CD14-positive monocyte (primary cell): ENCODE data around the gene HK2. TPM values are rescaled to one million over a fixed set of nuclear protein-coding genes. Genes with fewer than 3 reads are reported as not detected.

Source experiments
- DNase-seq, 3 donors: peaks; one replicate each; pipeline ENCODE4 v3.0.0-alpha.2; 2011 to 2022
- H2AFZ ChIP-seq: 2 replicates; pipeline ENCODE4 v1.6.0; 2012; ENCODE audit warnings: mild to moderate bottlenecking, low read depth, low read length, inconsistent platforms; ENCODE audit not compliant: insufficient read depth, poor library complexity, severe bottlenecking
- H3K27ac ChIP-seq, 2 donors: 1 replicate in 1 of 2; 2 replicates in 1 of 2; pipeline ENCODE4 v1.5.1; 2012 to 2013; ENCODE audit warnings: low read length in 2 of 2, control low read depth in 1 of 2, inconsistent platforms in 1 of 2, low read depth in 1 of 2, mild to moderate bottlenecking in 1 of 2
- H3K27me3 ChIP-seq, 2 donors: one replicate each; pipeline versions ENCODE4 v1.6.0 to v1.6.1; 2011 to 2013; ENCODE audit warnings: low read length in 2 of 2; ENCODE audit not compliant: control insufficient read depth in 2 of 2, insufficient read depth in 2 of 2
- H3K36me3 ChIP-seq, 2 donors: replicated peaks in 1 of 2; 1 replicate in 1 of 2; 2 replicates in 1 of 2; pipeline versions ENCODE4 v1.5.1 to v1.6.1; 2012 to 2013; ENCODE audit warnings: low read length in 2 of 2, control low read depth in 1 of 2, inconsistent platforms in 1 of 2, mild to moderate bottlenecking in 1 of 2; ENCODE audit not compliant: insufficient read depth in 2 of 2, control insufficient read depth in 1 of 2
- H3K4me1 ChIP-seq, 2 donors: 1 replicate in 1 of 2; 2 replicates in 1 of 2; pipeline versions ENCODE4 v1.5.1 to v1.6.1; 2012 to 2013; ENCODE audit warnings: low read length in 2 of 2, control low read depth in 1 of 2, inconsistent platforms in 1 of 2, mild to moderate bottlenecking in 1 of 2, moderate library complexity in 1 of 2; ENCODE audit not compliant: insufficient read depth in 2 of 2, control insufficient read depth in 1 of 2
- H3K4me2 ChIP-seq: replicated peaks from 2 replicates; pipeline ENCODE3; 2012; ENCODE audit warnings: low read length, moderate library complexity, mild to moderate bottlenecking; ENCODE audit not compliant: poor library complexity, severe bottlenecking; ENCODE audit errors: extremely low read depth
- H3K4me3 ChIP-seq, 3 experiments: fragments of 200-600 bp in 1 of 3; sonication (generic) in 1 of 3; replicated peaks in 1 of 3; 1 replicate in 2 of 3; 2 replicates in 1 of 3; pipeline ENCODE4 v1.5.1; 2011 to 2013; ENCODE audit warnings: low read length in 3 of 3, mild to moderate bottlenecking in 3 of 3, control low read depth in 2 of 3, low read depth in 2 of 3, inconsistent platforms in 1 of 3, moderate library complexity in 1 of 3
- H3K79me2 ChIP-seq: 2 replicates; pipeline ENCODE4 v1.6.0; 2012; ENCODE audit warnings: mild to moderate bottlenecking, control low read depth, inconsistent platforms, low read length, moderate library complexity; ENCODE audit not compliant: insufficient read depth
- H3K9ac ChIP-seq: 2 replicates; pipeline ENCODE4 v1.6.0; 2017; ENCODE audit warnings: low read length, mild to moderate bottlenecking; ENCODE audit not compliant: insufficient read depth, poor library complexity, severe bottlenecking
- H3K9me3 ChIP-seq, 2 donors: replicated peaks in 1 of 2; 1 replicate in 1 of 2; 2 replicates in 1 of 2; pipeline versions ENCODE4 v1.5.1 to v1.6.1; 2012 to 2013; ENCODE audit warnings: low read length in 2 of 2, control low read depth in 1 of 2; ENCODE audit not compliant: control insufficient read depth in 1 of 2, insufficient read depth in 1 of 2
- H4K20me1 ChIP-seq: 2 replicates; pipeline ENCODE4 v1.6.0; 2012; ENCODE audit warnings: mild to moderate bottlenecking, low read length, control low read depth, moderate library complexity; ENCODE audit not compliant: insufficient read depth
- H3K27ac Mint-ChIP-seq, 7 donors: one replicate each; pipeline ENCODE4 v1.8.0; 2020; ENCODE audit warnings: mild to moderate bottlenecking in 7 of 7, mixed read lengths in 7 of 7, moderate library complexity in 6 of 7, inconsistent platforms in 2 of 7
- H3K27me3 Mint-ChIP-seq, 3 donors: one replicate each; pipeline ENCODE4 v1.8.0; 2021 to 2022; ENCODE audit warnings: low read depth in 3 of 3, mild to moderate bottlenecking in 3 of 3, mixed read lengths in 3 of 3, moderate library complexity in 3 of 3, inconsistent platforms in 1 of 3
- H3K36me3 Mint-ChIP-seq, 2 donors: one replicate each; pipeline ENCODE4 v1.8.0; 2020; ENCODE audit warnings: mixed read lengths in 2 of 2, inconsistent platforms in 1 of 2, mild to moderate bottlenecking in 1 of 2
- H3K4me1 Mint-ChIP-seq: one replicate; pipeline ENCODE4 v1.8.0; 2020; ENCODE audit warnings: mild to moderate bottlenecking, mixed read lengths
- H3K4me3 Mint-ChIP-seq, 2 donors: one replicate each; pipeline ENCODE4 v1.8.0; 2020; ENCODE audit warnings: mild to moderate bottlenecking in 2 of 2, mixed read lengths in 2 of 2, moderate library complexity in 1 of 2
- H3K9me3 Mint-ChIP-seq, 7 donors: one replicate each; pipeline ENCODE4 v1.8.0; 2020 to 2022; ENCODE audit warnings: mixed read lengths in 7 of 7, mild to moderate bottlenecking in 6 of 7, moderate library complexity in 6 of 7, inconsistent platforms in 2 of 7
- CTCF ChIP-seq: fragments of 200-600 bp; IDR thresholded peaks from one replicate; pipeline ENCODE4 v1.8.0; 2022; ENCODE audit warnings: antibody characterized with exemption, mild to moderate bottlenecking
- WGBS: methylation state at CpG from one replicate; pipeline ENCODE4 v1.1.5; 2013; ENCODE audit warnings: missing lambda C conversion rate; ENCODE audit not compliant: insufficient coverage; 5-methylcytosine and 5-hydroxymethylcytosine counted together
- intact Hi-C, 2 donors: fragments of 100-400 bp; cut with micrococcal nuclease; formaldehyde crosslinking; loops; one replicate each; pipeline versions ENCODE4 v1.15.0 to v1.15.1; 2023
- polyA plus RNA-seq, 3 donors: library from polyadenylated mRNA; depleted of rRNA in 1 of 3; unstranded in 2 of 3; stranded (reverse) in 1 of 3; fragments of 300-500 nt in 2 of 3; fragments of >200 nt in 1 of 3; fragmentation: Illumina TruSeq in 2 of 3; gene quantifications; 1 replicate in 2 of 3; 2 replicates in 1 of 3; pipeline ENCODE4 v1.2.3, GENCODE V29; 2012 to 2021

The HK2 gene
- polyA plus RNA-seq, 3 donors: 20.3 to 46.7 (median 29.8) TPM

DNA sequence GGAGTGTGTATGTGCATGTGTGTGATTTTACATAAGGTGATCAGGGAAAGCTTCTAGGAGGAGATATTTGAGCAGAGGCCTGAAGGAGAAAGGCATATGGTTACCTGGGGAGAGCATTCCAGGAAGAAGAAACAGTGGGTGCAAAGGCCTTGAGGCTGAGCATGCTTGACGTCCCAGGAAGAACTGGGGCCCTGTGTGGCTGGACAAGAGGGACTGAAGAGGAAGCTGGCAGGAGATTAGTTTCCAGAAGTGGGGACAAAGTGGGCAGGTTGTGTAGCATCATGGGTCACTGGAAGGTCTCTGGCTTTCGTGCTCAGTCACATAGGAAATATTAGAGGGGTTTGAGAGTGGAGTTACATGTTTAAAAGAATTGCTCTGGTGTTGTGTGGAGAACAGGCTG, 82.5 kb downstream of the HK2 start:
- peaks cover 3 to 5% (median 4%) of the 10 kb centered on the region in 7 donors for H3K9me3 Mint-ChIP-seq
- WGBS: 70% methylated on average over 2 of the region's 2 CpGs
- no peaks in the 10 kb centered on the region for H4K20me1 ChIP-seq
- H3K4me1 ChIP-seq: peaks cover 7 to 13% of the 10 kb centered on the region in 2 donors
- no peaks in the 10 kb centered on the region for H3K79me2 ChIP-seq
- no peak overlapping the region for H3K27ac ChIP-seq
- H3K27me3 Mint-ChIP-seq: peaks cover 3 to 30% (median 10%) of the 10 kb centered on the region in 3 donors
- no peaks in the 10 kb centered on the region for H3K27me3 ChIP-seq
- no peak overlapping the region for H3K4me3 ChIP-seq
- intact Hi-C loops: loop anchor here (5.0 to 10.0 kb wide), 2 partner anchors 688 to 691 kb away; no protein-coding TSS in a partner anchor
- H3K4me3 Mint-ChIP-seq: no peak overlapping the region
- no peak for TF ChIP-seq CTCF
- H3K27ac Mint-ChIP-seq: peak overlapping the region in 1 of 7 donors; percentile 49
- H3K9me3 ChIP-seq: peaks cover 0 to 3% of the 10 kb centered on the region in 2 donors
- peaks cover 3 to 4% of the 10 kb centered on the region in 2 donors for H3K36me3 Mint-ChIP-seq
- no peaks in the 10 kb centered on the region for H3K36me3 ChIP-seq
- no peak for DNase-seq
- peaks cover 28% of the 10 kb centered on the region for H3K4me1 Mint-ChIP-seq
- no peak overlapping the region for H3K4me2 ChIP-seq
- H3K9ac ChIP-seq: no peak overlapping the region
- no peak overlapping the region for H2AFZ ChIP-seq

GRCh38 chr2:74917702-74918619, 84.0 kb downstream of the HK2 start:
- Mint-ChIP-seq H3K4me1 (peaks cover 44% of the 10 kb centered on the region), H3K4me3 (no peak overlapping the region), H3K36me3 (peaks cover 5 to 6% of the 10 kb centered on the region in 2 donors), H3K27me3 (peaks cover 3 to 25% (median 10%) of the 10 kb centered on the region in 3 donors), H3K27ac (no peak overlapping the region), H3K9me3 (peaks cover 4 to 10% (median 6%) of the 10 kb centered on the region in 7 donors)
- no peak overlapping the region for H3K4me2 ChIP-seq
- H3K79me2 ChIP-seq: no peaks in the 10 kb centered on the region
- no peaks in the 10 kb centered on the region for H3K36me3 ChIP-seq
- DNase-seq: no peak
- H4K20me1 ChIP-seq: no peaks in the 10 kb centered on the region
- no peaks in the 10 kb centered on the region for H3K27me3 ChIP-seq
- peaks cover 0 to 5% of the 10 kb centered on the region in 2 donors for H3K9me3 ChIP-seq
- no peak overlapping the region for H3K9ac ChIP-seq
- no peak overlapping the region for H3K27ac ChIP-seq
- intact Hi-C loops: loop anchor here (5.0 to 10.0 kb wide), 2 partner anchors 687 to 689 kb away; no protein-coding TSS in a partner anchor
- H3K4me1 ChIP-seq: peaks cover 22 to 28% of the 10 kb centered on the region in 2 donors
- no peak for TF ChIP-seq CTCF
- H2AFZ ChIP-seq: no peak overlapping the region
- no peak overlapping the region for H3K4me3 ChIP-seq
- 93% methylated on average over 14 of the region's 20 CpGs for WGBS
